Uterus (tissue), 4 donors: ENCODE measurements around the gene ING1. TPM values are rescaled to one million over a fixed set of nuclear protein-coding genes. Genes with fewer than 3 reads are reported as not detected.
"Not testable (repeated sequence)": the region's sequence is repeated elsewhere in the genome, so short reads cannot be mapped to it uniquely, and the experiment has no call there.

Experiments
- DNase-seq, 2 donors: peaks; one replicate each; pipeline ENCODE4 v3.0.0-alpha.2; 2019 to 2020
- H3K27ac ChIP-seq, 2 donors: fragments of 200-600 bp; sonication (generic); 1 replicate in 1 of 2; 2 replicates in 1 of 2; pipeline ENCODE4 v1.5.1; 2016 to 2018
- H3K27me3 ChIP-seq, 2 donors: fragments of 200-600 bp; sonication (generic); one replicate each; pipeline ENCODE4 v1.5.1; 2018 to 2019; ENCODE audit warnings: control low read depth in 1 of 2
- H3K36me3 ChIP-seq, 2 donors: fragments of 200-600 bp; sonication (generic); one replicate each; pipeline ENCODE4 v1.5.1; 2019; ENCODE audit warnings: control low read depth in 1 of 2
- H3K4me1 ChIP-seq, 2 donors: fragments of 200-600 bp; sonication (generic); one replicate each; pipeline ENCODE4 v1.5.1; 2018 to 2019; ENCODE audit warnings: control low read depth in 1 of 2
- H3K4me3 ChIP-seq, 2 donors: fragments of 200-600 bp; sonication (generic); 1 replicate in 1 of 2; 2 replicates in 1 of 2; pipeline ENCODE4 v1.5.1; 2018 to 2019; ENCODE audit warnings: mild to moderate bottlenecking in 1 of 2
- H3K9me3 ChIP-seq, 2 donors: fragments of 200-600 bp; sonication (generic); one replicate each; pipeline ENCODE4 v1.5.1; 2019; ENCODE audit warnings: control low read depth in 1 of 2
- CTCF ChIP-seq, 4 experiments: fragments of 200-600 bp in 2 of 4; fragments of 450-650 bp in 2 of 4; sonication (generic) in 2 of 4; IDR thresholded peaks; one replicate each; pipeline ENCODE4 v1.5.1; 2016 to 2019; ENCODE audit warnings: antibody characterized with exemption in 4 of 4, mild to moderate bottlenecking in 2 of 4, moderate library complexity in 1 of 4
- POLR2A ChIP-seq, 2 donors: fragments of 450-650 bp; IDR thresholded peaks; one replicate each; pipeline ENCODE4 v1.6.1; 2016; ENCODE audit warnings: antibody characterized with exemption in 2 of 2, mild to moderate bottlenecking in 1 of 2, moderate library complexity in 1 of 2
- intact Hi-C: fragments of 100-400 bp; cut with DNase I; formaldehyde crosslinking; loops from one replicate; pipeline ENCODE4 v1.15.1; 2023; ENCODE audit warnings: low total_unique reads
- total RNA-seq, 4 donors: library from RNA; depleted of rRNA in 3 of 4; stranded (reverse); fragments of >200 nt in 3 of 4; gene quantifications; one replicate each; pipeline versions ENCODE4 v1.1.0 to v1.2.4, GENCODE V29; 2014 to 2023
- donor health status: DM: yes; HTN: yes; CAD: no.

The ING1 gene
- total RNA-seq, 4 donors from 2014 or later = 10.2 to 28.1 (median 19.5) TPM

- Histone ChIP-seq H3K36me3 (no peaks in the 10 kb centered on the region), H3K9me3 (no peaks in the 10 kb centered on the region), H3K27me3 (no peaks in the 10 kb centered on the region), H3K27ac (no peak overlapping the region), H3K4me1 (peaks cover 0 to 3% of the 10 kb centered on the region in 2 donors), H3K4me3 (no peak overlapping the region)
- intact Hi-C loops = no loop called here
- TF ChIP-seq POLR2A (IDR thresholded peaks at IDR 0.05) (no peak), CTCF (IDR thresholded peaks at IDR 0.05) (no peak)
- DNase-seq = no peak
Measured at GRCh38 chr13:110700641-110701040, 12.9 kb upstream of the ING1 start.

- H3K27me3 ChIP-seq, H3K4me1 ChIP-seq, H3K4me3 ChIP-seq, H3K27ac ChIP-seq, DNase-seq, H3K36me3 ChIP-seq, H3K9me3 ChIP-seq, intact Hi-C loops: not testable (repeated sequence)
Measured at GRCh38 chr13:110701061-110701460, 12.4 kb upstream of the ING1 start.

- DNase-seq = no peak
- no peaks in the 10 kb centered on the region for H3K9me3 ChIP-seq
- TF ChIP-seq CTCF (IDR thresholded peaks at IDR 0.05) (no peak), POLR2A (IDR thresholded peaks at IDR 0.05) (no peak)
- no peaks in the 10 kb centered on the region for H3K36me3 ChIP-seq
- peaks cover 3 to 7% of the 10 kb centered on the region in 2 donors for H3K4me1 ChIP-seq
- intact Hi-C loops = no loop called here
- H3K27ac ChIP-seq = no peak overlapping the region
- no peak overlapping the region for H3K4me3 ChIP-seq
- H3K27me3 ChIP-seq = no peaks in the 10 kb centered on the region
Measured at GRCh38 chr13:110702089-110702488, 11.4 kb upstream of the ING1 start.

- intact Hi-C loops = no loop called here
- no peaks in the 10 kb centered on the region for H3K9me3 ChIP-seq
- H3K27me3 ChIP-seq = no peaks in the 10 kb centered on the region
- no peak for TF ChIP-seq POLR2A (IDR thresholded peaks at IDR 0.05)
- H3K4me3 ChIP-seq = no peak overlapping the region
- no peaks in the 10 kb centered on the region for H3K36me3 ChIP-seq
- DNase-seq = no peak
- no peak overlapping the region for H3K27ac ChIP-seq
- peaks cover 3 to 7% of the 10 kb centered on the region in 2 donors for H3K4me1 ChIP-seq
Measured at GRCh38 chr13:110702591-110703526, 10.6 kb upstream of the ING1 start.

- TF ChIP-seq CTCF (IDR thresholded peaks at IDR 0.05) = no peak
- intact Hi-C loops = no loop called here
- Histone ChIP-seq H3K9me3 (no peaks in the 10 kb centered on the region), H3K27me3 (no peaks in the 10 kb centered on the region), H3K4me3 (peak overlapping the region; percentile 69 to 71), H3K36me3 (no peaks in the 10 kb centered on the region), H3K4me1 (peaks cover 3 to 7% of the 10 kb centered on the region in 2 donors), H3K27ac (peak overlapping the region; percentile 73 to 82)
- DNase-seq = no peak
Measured at GRCh38 chr13:110705356-110705825, 8.1 kb upstream of the ING1 start.

- Histone ChIP-seq H3K27ac (peak within 1 kb of the TSS; percentile 73 to 82), H3K4me1 (peaks cover 3 to 7% of the 10 kb centered on the region in 2 donors), H3K27me3 (no peaks in the 10 kb centered on the region), H3K4me3 (peak within 1 kb of the TSS; percentile 69 to 71), H3K36me3 (no peaks in the 10 kb centered on the region), H3K9me3 (no peaks in the 10 kb centered on the region)
- TF ChIP-seq POLR2A (IDR thresholded peaks at IDR 0.05) = peak; percentile 47 to 80
- TF ChIP-seq CTCF (IDR thresholded peaks at IDR 0.05) = peak in 1 of 4 experiments; percentile 18
- intact Hi-C loops = no loop called here
- DNase-seq = peak; percentile 96 to 97
Measured at GRCh38 chr13:110705826-110706569, 7.5 kb upstream of the ING1 start, which contains the start of gene CARS2. Gene CARS2, minus strand, starts transcription at chr13:110706116. Its CDS starts 23 bp downstream, at chr13:110706093.
